ENCODE data around the gene DNASE1L1.
A peak's percentile ranks its signal among the peaks of the same experiment; 100 is the strongest.

The DNASE1L1 gene

DNA sequence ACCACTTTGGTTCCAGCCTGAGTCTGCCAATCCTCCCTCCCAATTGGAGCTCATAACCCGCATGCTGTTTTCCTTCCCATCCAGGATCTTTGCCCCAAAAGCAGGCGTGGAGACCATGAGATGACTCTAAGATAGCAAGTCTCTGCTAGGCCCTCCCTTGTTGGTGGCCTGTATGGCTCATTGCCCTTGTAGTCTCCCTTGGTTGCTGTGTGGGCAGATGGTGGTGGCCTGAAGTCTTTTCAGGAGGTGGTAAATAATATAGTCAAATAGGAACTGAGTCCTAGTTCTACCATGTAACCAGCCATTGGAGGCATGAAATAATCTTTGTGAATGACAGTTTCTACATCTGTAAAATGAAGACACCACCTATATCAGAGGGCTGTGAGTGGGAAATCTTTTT lies 20.7 kb upstream of the DNASE1L1 start:
- H4K8ac ChIP-seq (ENCODE audit: low read depth, low read length) = no peak overlapping the region
- no peak overlapping the region for H3K23ac ChIP-seq (ENCODE audit: low read depth, low read length, poor library complexity)
- no peaks in the 10 kb centered on the region for H3K27me3 ChIP-seq (ENCODE audit: control insufficient read depth in 3 of 3, insufficient read depth in 3 of 3, low read depth in 1 of 3, low read length in 3 of 3)
- H3K79me1 ChIP-seq (ENCODE audit: low read depth, low read length) = peaks cover 11% of the 10 kb centered on the region
- H2AFZ ChIP-seq (ENCODE audit: low read length) = no peak overlapping the region
- no peak overlapping the region for H3K4ac ChIP-seq (ENCODE audit: low read length)
- H3K9ac ChIP-seq (ENCODE audit: low read depth, low read length, poor library complexity) = no peak overlapping the region
- no peak overlapping the region for H3K18ac ChIP-seq (ENCODE audit: low read length)
- H2BK12ac ChIP-seq (ENCODE audit: low read length) = no peak overlapping the region
- H2BK15ac ChIP-seq (ENCODE audit: low read length) = no peak overlapping the region
- H2AK5ac ChIP-seq (ENCODE audit: low read depth, low read length) = no peak overlapping the region
- WGBS, 2 donors (ENCODE audit: extremely low coverage in 2 of 2, insufficient read length in 2 of 2, insufficient replicate concordance in 1 of 2) = no CpG with 5 or more reads among the region's 2 CpGs
- H3K14ac ChIP-seq (ENCODE audit: low read length) = no peak overlapping the region
- no peak overlapping the region for H3K4me3 ChIP-seq (ENCODE audit: low read length in 2 of 2)
- peaks cover 0 to 6% of the 10 kb centered on the region in 2 donors for H3K4me1 ChIP-seq (ENCODE audit: control insufficient read depth in 2 of 2, insufficient read depth in 1 of 2, low read depth in 1 of 2, low read length in 2 of 2)
- no peaks in the 10 kb centered on the region for H3K9me3 ChIP-seq (replicated peaks in 1 of 2; ENCODE audit: control insufficient read depth in 2 of 2, insufficient read depth in 1 of 2, low read depth in 1 of 2, low read length in 2 of 2)
- no peak overlapping the region for H2BK120ac ChIP-seq (ENCODE audit: low read depth, low read length)
- no peak overlapping the region for H3K4me2 ChIP-seq (ENCODE audit: insufficient read depth, low read length, poor library complexity, severe bottlenecking)
- H3K27ac ChIP-seq (replicated peaks; ENCODE audit: low read length) = no peak overlapping the region
- no peak for DNase-seq (ENCODE audit: low spot score)
- H3K36me3 ChIP-seq (replicated peaks in 1 of 2; ENCODE audit: control insufficient read depth in 2 of 2, insufficient read depth in 2 of 2, low read length in 2 of 2) = peaks cover 7 to 38% of the 10 kb centered on the region in 2 donors
- H4K91ac ChIP-seq (ENCODE audit: low read depth, low read length, poor library complexity) = no peak overlapping the region
- H2BK5ac ChIP-seq (ENCODE audit: low read length) = no peak overlapping the region

DNA sequence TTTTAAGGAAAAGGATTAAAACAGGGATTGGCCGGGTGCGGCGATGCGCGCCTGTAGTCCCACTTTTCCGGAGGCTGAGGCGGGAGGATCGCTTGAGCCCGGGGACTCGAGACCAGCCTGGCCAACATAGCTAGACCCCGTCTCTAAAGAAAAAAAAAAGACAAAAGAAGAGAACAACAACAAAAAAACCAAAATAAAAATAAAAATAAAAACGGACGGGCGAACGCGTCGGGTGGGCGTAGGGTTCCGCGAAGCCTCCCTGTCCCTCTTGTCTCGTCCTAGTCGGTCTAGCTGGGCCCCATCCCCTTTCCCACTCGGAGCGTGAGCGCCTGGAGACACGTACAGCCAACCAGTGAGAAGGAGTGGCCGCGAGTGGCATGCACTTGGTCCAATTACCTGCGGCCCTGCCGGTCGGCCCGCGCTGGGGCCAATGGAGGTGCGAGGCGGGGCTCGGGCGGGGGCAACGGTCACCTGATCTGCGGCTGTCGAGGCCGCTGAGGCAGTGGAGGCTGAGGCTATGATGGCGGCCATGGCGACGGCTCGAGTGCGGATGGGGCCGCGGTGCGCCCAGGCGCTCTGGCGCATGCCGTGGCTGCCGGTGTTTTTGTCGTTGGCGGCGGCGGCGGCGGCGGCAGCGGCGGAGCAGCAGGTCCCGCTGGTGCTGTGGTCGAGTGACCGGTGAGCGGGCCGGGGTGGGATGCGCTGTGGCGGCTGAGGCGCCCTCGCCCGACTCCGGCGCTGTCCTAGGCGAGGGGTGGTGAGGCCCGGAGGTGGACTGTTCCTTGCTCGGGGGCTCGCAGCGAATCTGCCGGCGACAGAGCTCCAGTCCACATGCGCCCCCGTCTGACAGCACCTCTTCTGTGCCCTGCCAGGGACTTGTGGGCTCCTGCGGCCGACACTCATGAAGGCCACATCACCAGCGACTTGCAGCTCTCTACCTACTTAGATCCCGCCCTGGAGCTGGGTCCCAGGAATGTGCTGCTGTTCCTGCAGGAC lies 19.4 kb upstream of the DNASE1L1 start, which contains the start of gene ATP6AP1:
Gene ATP6AP1, plus strand, starts transcription at position 502 of the 996 bp plus-strand sequence. Its CDS starts 16 bp downstream, at position 518.
- no peak within 1 kb of the TSS for H2BK15ac ChIP-seq (ENCODE audit: low read length)
- H3K27me3 ChIP-seq (ENCODE audit: control insufficient read depth in 3 of 3, insufficient read depth in 3 of 3, low read depth in 1 of 3, low read length in 3 of 3) = no peaks in the 10 kb centered on the region
- no peaks in the 10 kb centered on the region for H3K9me3 ChIP-seq (replicated peaks in 1 of 2; ENCODE audit: control insufficient read depth in 2 of 2, insufficient read depth in 1 of 2, low read depth in 1 of 2, low read length in 2 of 2)
- no peak within 1 kb of the TSS for H3K27ac ChIP-seq (replicated peaks; ENCODE audit: low read length)
- H3K4me3 ChIP-seq (ENCODE audit: low read length in 2 of 2) = peak within 1 kb of the TSS; percentile 67 to 91
- H2AK5ac ChIP-seq (ENCODE audit: low read depth, low read length) = peak within 1 kb of the TSS; percentile 46
- peaks cover 11% of the 10 kb centered on the region for H3K79me1 ChIP-seq (ENCODE audit: low read depth, low read length)
- no peak within 1 kb of the TSS for H3K4ac ChIP-seq (ENCODE audit: low read length)
- H2AFZ ChIP-seq (ENCODE audit: low read length) = peak within 1 kb of the TSS; percentile 85
- peaks cover 0 to 6% of the 10 kb centered on the region in 2 donors for H3K4me1 ChIP-seq (ENCODE audit: control insufficient read depth in 2 of 2, insufficient read depth in 1 of 2, low read depth in 1 of 2, low read length in 2 of 2)
- H4K91ac ChIP-seq (ENCODE audit: low read depth, low read length, poor library complexity) = no peak within 1 kb of the TSS
- H3K23ac ChIP-seq (ENCODE audit: low read depth, low read length, poor library complexity) = peak within 1 kb of the TSS; percentile 55
- peak within 1 kb of the TSS; percentile 94 for H3K14ac ChIP-seq (ENCODE audit: low read length)
- H3K36me3 ChIP-seq (replicated peaks in 1 of 2; ENCODE audit: control insufficient read depth in 2 of 2, insufficient read depth in 2 of 2, low read length in 2 of 2) = peaks cover 2 to 25% of the 10 kb centered on the region in 2 donors
- H3K4me2 ChIP-seq (ENCODE audit: insufficient read depth, low read length, poor library complexity, severe bottlenecking) = peak within 1 kb of the TSS; percentile 57
- H3K18ac ChIP-seq (ENCODE audit: low read length) = peak within 1 kb of the TSS; percentile 95
- H2BK12ac ChIP-seq (ENCODE audit: low read length) = no peak within 1 kb of the TSS
- H2BK5ac ChIP-seq (ENCODE audit: low read length) = peak within 1 kb of the TSS; percentile 75
- no CpG with 5 or more reads among the region's 87 CpGs for WGBS, 2 donors (ENCODE audit: extremely low coverage in 2 of 2, insufficient read length in 2 of 2, insufficient replicate concordance in 1 of 2)
- no peak within 1 kb of the TSS for H4K8ac ChIP-seq (ENCODE audit: low read depth, low read length)
- DNase-seq (ENCODE audit: low spot score) = peak; percentile 82
- H2BK120ac ChIP-seq (ENCODE audit: low read depth, low read length) = no peak within 1 kb of the TSS
- peak within 1 kb of the TSS; percentile 98 for H3K9ac ChIP-seq (ENCODE audit: low read depth, low read length, poor library complexity)

DNA sequence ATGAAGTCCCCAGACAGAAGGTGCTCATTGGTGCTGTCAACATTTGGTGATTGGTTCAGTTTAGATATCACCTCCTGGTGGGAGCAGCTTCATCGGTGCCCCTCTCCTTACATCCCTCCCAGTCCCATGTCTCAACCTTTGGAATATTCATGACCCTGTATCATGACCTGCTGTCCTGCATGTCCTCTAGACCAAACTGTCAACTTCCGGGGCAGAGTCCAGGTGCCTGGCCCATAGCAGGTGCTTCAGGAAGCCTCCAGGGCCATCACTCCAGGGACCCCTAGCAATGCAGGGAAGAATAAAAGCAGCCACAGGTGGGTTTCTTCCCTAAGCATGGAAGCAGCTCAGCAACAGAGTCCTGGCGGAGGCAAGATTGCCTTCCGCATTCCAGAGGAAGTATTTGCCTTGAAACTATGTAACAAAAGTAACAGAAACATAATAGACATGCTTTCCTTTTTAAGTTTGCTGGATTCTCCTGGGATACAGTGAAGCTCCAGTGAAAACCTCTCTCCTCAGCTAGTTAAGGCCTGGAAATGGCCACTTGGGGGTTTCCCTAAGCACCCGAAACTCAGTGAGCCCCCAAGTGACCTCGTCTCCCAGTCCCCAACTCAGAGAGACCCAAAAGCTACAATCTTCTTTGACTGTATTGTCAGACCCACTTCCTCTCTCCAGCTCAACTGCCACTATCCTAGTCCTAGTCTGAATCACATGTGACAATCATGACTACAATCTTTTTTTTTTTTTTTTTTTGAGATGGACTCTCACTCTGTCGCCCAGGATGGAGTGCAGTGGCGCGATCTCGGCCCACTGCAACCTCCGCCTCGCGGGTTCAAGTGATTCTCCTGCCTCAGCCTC lies 18.1 kb upstream of the DNASE1L1 start:
- Histone ChIP-seq H3K36me3 (replicated peaks in 1 of 2; ENCODE audit: control insufficient read depth in 2 of 2, insufficient read depth in 2 of 2, low read length in 2 of 2) (peaks cover 0 to 12% of the 10 kb centered on the region in 2 donors), H3K18ac (ENCODE audit: low read length) (no peak overlapping the region), H2AFZ (ENCODE audit: low read length) (no peak overlapping the region), H3K9me3 (replicated peaks in 1 of 2; ENCODE audit: control insufficient read depth in 2 of 2, insufficient read depth in 1 of 2, low read depth in 1 of 2, low read length in 2 of 2) (no peaks in the 10 kb centered on the region), H4K91ac (ENCODE audit: low read depth, low read length, poor library complexity) (no peak overlapping the region), H3K4me1 (ENCODE audit: control insufficient read depth in 2 of 2, insufficient read depth in 1 of 2, low read depth in 1 of 2, low read length in 2 of 2) (peaks cover 0 to 6% of the 10 kb centered on the region in 2 donors), H3K23ac (ENCODE audit: low read depth, low read length, poor library complexity) (no peak overlapping the region), H3K27me3 (ENCODE audit: control insufficient read depth in 3 of 3, insufficient read depth in 3 of 3, low read depth in 1 of 3, low read length in 3 of 3) (no peaks in the 10 kb centered on the region), H3K14ac (ENCODE audit: low read length) (no peak overlapping the region), H3K4me2 (ENCODE audit: insufficient read depth, low read length, poor library complexity, severe bottlenecking) (no peak overlapping the region), H4K8ac (ENCODE audit: low read depth, low read length) (no peak overlapping the region), H3K79me1 (ENCODE audit: low read depth, low read length) (peaks cover 9% of the 10 kb centered on the region), H2BK15ac (ENCODE audit: low read length) (no peak overlapping the region), H3K9ac (ENCODE audit: low read depth, low read length, poor library complexity) (no peak overlapping the region), H2AK5ac (ENCODE audit: low read depth, low read length) (no peak overlapping the region), H3K4me3 (ENCODE audit: low read length in 2 of 2) (no peak overlapping the region), H3K4ac (ENCODE audit: low read length) (no peak overlapping the region), H2BK5ac (ENCODE audit: low read length) (no peak overlapping the region), H2BK120ac (ENCODE audit: low read depth, low read length) (no peak overlapping the region), H2BK12ac (ENCODE audit: low read length) (no peak overlapping the region), H3K27ac (replicated peaks; ENCODE audit: low read length) (no peak overlapping the region)
- WGBS, 2 donors (ENCODE audit: extremely low coverage in 2 of 2, insufficient read length in 2 of 2, insufficient replicate concordance in 1 of 2) = no CpG with 5 or more reads among the region's 13 CpGs
- DNase-seq (ENCODE audit: low spot score) = no peak
